Neural progenitor cell (in vitro differentiated cells): ENCODE results near the gene CIAO3.

Source experiments
- CTCF ChIP-seq: fragments of 200-600 bp; sonication (generic); IDR thresholded peaks from 2 replicates; pipeline ENCODE4 v1.5.1; 2017; ENCODE audit warnings: antibody characterized with exemption, mild to moderate bottlenecking
- EZH2 ChIP-seq: fragments of 200-600 bp; sonication (generic); IDR thresholded peaks from 2 replicates; pipeline ENCODE4 v1.6.1; 2017; ENCODE audit warnings: antibody characterized with exemption, mild to moderate bottlenecking, moderate library complexity

DNA sequence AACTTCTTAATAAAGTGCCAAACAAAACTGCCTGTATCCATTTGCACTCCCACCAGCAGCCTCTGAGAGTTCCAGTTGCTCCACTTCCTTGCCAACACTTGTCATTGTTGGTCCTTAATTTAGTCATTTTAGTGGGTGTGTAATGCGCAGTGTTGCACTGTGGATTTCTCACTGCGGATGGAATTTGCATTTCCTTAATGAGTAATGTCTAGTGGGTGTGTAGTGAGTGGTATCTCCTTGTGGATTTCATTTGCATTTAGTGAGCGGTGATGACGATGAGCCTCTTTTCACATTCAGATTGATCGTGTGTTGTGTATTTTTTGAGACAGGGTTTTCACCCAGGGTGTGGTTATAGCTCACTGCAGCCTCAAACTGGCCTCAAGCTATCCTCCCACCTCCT lies 15.6 kb upstream of the CIAO3 start:
- TF ChIP-seq EZH2: no peak
- TF ChIP-seq CTCF: no peak
